Stimulated activated CD4-positive, alpha-beta T cell treated with anti-CD3 and anti-CD28 coated beads, Interleukin-2, amount 100 ng/mL, for 4 hours (primary cell): ENCODE results near the gene APOA1.
"Not testable (repeated sequence)": the region's sequence is repeated elsewhere in the genome, so short reads cannot be mapped to it uniquely, and the experiment has no call there.

Source experiments
- DNase-seq: peaks from one replicate; pipeline ENCODE4 v3.0.0-alpha.2; 2020; ENCODE audit warnings: low read depth

Gene APOA1

DNA sequence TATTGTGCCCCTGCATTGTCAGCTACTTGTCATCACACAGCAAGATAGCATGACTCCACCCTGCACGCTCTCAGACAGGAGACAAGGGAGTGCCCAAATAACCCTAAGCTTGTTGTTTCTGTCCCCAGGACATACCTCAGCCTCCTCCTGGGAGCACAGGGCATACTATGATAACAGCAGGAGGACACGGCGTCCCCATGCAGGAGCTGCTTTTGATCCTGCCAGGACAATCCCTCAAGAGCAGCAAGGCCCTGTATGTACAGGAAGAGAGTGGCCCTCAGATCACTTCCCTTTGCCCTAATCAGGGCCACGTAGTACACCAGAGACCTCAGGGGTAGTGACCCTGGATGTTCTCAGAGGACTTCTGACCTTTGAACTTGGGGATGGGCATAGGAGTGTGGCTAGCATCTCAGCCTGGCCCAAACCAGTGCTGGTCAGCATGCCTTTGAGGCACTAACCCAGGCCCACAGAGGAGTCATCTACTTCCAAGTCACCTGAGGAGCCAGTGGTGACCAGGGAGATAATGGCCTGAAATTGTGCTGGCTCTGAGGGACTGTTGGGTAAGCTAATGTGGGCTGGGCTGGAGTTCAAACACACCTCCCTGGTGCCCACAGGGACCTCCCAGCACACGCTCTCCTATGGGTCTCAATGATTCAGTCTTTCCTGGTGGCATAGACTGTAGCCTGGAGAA lies 23.5 kb downstream of the APOA1 start:
- no peak for DNase-seq

DNA sequence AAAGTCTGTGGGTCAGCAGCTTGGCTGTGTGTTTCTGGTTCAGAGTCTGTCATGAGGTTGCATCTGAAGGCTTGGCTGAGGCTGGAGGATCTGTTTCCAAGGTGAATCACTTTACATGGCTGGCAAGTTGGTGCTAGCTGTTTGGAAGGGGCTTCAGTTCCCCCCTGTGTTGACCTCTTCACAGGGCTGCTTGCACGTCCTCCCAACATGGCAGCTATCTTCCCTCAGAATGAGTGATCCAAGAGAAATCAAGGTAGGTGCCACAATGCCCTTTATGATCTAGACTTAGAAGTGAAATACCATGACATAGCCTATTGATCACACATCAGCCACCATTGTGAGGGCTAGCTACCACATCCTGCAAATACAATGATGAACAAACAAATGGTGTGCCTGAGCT lies 24.3 kb downstream of the APOA1 start:
- no peak for DNase-seq

DNA sequence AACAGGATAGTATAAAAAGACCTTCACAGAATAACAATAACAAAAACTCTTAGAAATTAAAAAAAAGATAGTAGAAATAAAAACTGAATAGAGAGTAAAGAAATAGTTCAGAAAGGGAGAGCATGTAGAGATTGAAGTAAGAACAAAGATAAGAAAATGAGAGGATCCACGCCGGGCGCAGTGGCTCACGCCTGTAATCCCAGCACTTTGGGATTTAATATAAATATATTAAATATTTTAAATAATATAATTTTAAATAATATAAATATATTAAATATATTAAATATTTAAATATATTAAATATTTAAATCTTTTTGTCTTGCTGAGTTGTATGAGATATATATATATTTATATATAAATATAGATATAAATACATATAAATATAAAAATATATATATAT lies 25.3 kb downstream of the APOA1 start:
- DNase-seq: no peak

DNA sequence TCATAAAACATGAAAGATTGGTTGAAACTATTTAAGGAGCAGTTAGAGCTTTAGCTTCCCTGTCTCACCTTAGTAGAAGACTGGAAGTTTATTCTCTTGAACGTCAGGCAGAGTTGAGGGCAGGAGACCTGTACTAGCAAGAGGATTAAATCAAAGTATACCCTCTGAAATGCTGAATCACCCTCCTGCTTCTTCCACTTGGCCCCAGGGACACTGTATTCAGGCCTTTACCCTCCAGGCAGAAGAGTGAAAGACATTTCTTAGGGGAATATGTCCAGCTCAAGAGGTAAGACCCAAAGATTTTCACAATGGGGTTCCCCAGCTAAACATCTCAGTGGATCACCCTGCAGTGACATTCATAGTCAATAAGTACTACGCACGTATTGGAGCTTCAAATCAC lies 26.2 kb downstream of the APOA1 start:
- no peak for DNase-seq

DNA sequence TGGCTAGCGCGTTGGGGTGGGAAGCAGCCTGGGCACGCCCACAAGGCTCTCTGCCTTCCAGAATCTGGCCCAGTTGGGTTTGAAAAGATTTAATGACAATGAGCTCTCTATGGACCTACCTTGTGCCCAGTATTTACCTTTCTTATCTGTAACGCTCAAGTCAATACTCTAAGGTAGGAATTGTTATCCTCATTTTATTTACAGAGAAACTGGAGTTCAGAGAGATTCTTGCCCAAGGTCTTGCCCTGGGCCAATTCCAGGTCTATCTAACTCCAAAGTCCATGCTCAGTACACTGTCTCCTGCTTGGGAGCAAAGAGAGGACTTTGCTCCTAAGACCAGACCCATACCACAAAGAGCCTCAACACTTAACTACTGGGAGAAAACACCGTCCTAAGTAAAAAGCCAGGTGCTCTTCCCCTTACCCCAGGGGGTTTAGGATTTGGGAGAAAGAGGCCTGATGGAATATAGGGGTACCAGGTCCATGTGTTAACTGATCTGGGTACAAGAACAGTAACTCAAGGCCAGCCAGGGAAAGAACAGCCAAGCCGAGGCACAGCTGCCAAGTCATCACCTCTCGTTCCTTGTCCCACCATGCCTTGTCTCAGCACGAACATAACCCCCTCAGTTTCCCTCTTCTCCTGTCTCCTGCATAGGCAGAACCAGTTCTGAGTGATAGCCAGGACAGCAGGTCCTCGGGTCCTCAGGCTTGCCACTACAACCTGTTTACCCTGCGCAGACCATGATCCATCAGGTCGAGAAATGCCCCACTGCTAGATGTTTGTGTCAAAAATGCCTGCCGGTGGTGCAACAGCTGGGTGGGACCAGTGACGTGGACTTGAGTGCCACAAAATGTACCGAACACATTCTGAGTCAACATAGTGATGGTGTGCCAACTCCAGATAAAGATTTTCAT lies 28.9 kb downstream of the APOA1 start:
- DNase-seq: no peak

DNA sequence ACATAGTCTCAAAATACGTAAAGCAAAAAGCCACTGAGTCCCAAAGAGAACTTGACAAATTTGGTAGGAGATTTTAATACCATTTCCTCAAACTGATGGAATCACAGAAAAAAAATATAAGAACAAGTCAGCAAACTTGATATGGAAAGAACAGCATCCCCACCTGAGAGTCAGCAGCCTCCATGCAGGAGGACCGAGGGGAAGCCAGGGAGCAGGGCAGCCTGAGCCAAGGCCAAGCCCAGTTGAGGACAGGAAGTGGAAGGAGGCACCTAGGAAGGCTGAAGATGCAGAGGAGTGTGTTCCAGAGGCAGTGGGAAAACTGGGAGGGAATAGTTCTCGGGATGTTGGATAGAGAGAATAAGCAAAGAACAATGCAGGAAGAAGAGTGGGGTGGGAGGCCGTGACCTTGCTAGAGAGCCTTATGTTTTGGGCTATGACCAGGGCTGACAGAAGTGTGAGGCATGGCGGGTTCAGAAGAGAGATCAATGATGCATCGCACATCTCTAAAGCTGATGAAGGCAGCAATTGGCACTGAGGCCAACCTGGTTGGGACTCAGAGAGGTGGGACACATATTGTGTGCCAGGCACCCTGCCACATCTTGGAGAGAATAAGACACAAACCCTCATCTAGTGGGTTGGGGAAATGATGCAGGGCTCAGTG lies 29.7 kb downstream of the APOA1 start:
- no peak for DNase-seq

DNA sequence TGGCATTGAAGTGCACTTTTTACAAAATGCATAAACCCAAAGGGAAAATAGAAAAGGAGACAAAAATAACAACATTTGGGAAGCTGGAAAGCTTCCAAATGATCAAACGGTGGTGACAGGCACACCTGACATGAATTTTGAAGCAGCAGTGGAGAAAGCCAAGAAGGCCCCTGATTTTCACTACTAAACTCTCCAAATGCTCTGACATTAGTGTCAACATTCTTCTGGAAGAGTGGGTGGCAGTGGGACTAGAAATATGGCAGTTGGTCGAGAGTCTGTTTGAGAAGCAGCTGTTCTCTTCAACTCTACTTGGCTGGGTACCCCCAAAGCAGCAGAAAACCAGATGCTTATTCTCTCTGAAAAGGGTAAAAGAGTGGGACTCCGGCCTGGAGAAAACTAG lies 33.4 kb downstream of the APOA1 start:
- DNase-seq: no peak

DNA sequence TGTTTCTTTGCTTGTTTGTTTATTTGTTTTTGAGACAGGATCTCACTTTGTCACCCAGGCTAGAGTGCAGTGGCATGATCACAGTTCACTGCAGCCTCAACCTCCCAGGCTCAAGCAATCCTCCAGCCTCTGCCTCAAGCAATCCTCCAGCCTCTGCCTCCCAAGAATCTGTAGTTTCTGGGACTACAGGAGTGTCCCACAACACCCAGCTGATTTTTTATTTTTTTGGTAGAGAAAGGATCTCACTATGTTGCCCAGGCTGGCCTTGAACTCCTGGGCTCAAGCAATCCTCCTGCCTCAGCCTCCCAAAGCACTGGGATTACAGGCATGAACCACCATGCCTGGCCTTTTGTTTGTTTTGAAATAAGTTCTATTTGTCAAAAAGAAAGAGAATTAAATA lies 35.8 kb downstream of the APOA1 start:
- not testable (repeated sequence) for DNase-seq

DNA sequence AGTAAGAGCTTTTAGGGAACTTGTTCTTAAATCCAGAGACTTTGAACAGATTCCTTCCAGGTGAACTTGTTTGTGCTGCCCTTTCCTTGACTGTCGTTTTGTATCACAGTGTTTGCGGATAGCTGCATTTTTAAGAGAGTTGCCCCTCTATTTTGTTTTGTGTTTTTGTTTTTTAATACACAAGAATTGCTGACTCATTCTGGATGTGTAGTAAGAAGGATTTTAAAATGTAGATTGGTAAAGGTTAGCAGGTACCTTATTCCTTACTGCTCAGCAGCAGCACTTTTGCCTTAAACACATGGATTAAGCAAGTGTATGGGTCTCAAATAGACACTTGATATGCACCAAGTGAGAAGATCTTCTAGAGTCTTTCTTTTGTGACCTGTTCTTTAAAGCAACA lies 36.8 kb downstream of the APOA1 start:
- no peak for DNase-seq

DNA sequence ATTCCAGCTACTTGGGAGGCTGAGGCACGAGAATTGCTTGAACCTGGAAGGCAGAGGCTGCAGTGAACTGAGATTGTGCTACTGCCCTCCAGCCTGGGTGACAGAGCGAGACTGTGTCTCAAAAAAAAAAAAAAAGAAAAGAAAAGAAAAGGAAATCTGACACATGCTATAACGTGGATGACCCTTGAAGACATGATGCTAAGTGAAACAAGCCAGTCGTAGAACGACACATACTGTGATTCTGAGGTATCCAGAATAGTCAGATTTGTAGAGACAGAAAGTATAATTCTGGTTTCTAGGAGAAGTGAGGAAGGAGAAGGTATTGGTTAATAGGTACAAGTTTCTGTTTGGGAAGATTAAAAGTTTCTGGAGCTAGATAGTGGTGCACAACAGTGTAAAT lies 39.1 kb downstream of the APOA1 start:
- no peak for DNase-seq

DNA sequence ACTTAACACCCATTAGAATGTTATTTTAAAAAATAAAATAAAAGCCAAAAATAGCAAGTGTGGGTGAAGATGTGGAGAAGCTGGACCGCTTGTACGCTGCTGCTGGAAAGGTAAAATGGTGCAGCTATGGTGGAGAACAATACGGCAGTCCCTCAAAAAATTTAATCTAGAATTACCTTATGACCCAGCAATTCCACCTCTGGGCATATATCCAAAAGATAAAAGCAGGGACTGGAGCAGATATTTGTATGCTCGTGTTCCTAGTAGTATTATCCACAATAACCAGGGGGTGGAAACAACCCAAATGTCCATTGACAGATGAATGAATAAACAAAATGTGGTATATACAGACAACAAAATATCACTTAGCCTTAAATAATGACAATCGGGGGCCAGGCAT lies 39.6 kb downstream of the APOA1 start:
- no peak for DNase-seq

DNA sequence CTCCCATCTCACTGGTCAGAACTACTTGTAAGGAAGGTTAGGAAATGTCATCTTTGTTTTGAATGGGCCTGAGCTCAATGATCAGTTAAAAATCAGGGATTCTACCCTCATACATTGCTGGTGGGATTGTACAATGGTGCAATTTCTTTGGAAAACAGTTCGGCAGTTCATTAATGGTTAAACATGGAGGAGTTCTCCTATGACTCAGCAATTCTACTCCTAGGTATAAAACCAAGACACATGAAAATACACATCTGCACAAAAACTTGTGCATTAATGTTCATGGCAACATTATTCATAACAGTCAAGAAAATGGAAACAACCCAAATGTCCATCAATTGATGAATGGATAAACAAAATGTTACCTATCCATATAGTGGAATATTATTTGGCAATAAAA lies 40.9 kb downstream of the APOA1 start:
- no peak for DNase-seq

DNA sequence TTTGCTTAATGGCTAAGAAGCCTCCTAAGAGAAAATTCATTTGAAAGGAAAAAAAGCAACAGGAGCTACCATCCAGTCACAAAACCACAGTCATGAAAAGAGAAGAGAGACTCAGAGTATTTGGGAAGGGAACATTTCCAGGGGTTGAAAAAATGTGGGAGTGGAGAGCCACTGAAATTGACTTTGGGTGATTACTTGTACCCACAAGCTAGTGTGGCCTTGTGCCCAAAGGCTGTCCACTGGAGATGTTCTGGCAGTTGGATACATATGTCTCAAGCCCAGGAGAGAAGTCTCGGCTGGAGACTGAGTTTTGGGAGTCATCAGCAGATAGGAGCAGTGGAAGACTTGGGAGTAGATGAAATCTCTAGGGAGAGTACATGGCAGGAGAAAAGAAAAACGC lies 42.6 kb downstream of the APOA1 start:
- DNase-seq: no peak

DNA sequence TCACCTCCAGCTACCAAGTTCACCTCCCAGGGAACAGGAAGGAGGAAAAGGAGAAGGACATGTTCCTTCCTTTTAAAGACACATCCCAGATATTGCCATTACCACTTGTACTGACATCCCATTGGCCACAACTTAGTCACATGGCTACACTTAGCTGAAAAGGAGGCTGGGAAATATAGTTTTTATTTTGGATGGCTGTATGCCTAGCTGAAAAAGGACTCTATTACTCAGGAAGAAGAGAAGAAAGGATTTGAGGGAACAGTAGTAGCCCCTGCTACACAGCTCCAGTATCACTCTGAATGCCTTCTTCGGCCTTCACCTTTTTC lies 43.7 kb downstream of the APOA1 start:
- no peak for DNase-seq

DNA sequence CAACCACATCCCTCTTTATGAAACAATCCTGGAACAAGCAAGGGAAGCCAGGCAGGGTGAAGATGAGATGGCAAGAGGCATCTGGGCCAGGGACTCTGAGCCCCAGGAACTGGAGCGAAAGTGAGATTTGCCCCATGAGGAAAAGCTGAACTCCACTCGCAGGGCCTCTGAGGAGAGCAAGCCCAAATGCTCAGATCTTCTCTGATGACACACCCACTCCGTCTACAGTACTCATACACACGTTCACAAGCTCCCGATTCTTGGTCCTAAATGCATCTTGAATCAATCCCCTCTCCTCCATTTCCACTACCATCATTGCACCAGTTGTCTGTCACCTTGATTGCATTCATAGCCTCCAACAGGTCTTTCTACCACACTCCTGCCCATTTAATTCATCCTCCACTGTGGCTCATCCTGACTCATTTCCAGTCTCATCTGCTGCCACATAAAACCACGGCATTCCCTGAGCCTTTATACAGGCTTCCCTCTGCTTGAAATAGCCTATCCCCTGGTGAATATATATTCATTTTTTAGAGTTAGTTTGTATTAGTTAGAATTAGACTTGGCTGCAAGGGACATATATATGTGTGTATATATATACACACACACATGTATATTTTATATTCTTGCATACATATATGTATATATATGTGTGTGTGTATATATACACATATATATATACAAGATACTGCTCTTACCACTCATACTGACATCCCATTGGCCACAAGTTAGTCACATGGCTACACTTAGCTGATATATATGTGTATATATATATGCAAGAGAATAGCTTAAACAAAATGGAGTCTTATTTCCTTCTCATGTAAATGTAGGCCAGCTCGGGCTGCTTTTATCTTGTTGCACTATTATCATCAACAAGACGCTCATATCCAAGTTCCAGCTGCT lies 44.3 kb downstream of the APOA1 start:
- DNase-seq: no peak

DNA sequence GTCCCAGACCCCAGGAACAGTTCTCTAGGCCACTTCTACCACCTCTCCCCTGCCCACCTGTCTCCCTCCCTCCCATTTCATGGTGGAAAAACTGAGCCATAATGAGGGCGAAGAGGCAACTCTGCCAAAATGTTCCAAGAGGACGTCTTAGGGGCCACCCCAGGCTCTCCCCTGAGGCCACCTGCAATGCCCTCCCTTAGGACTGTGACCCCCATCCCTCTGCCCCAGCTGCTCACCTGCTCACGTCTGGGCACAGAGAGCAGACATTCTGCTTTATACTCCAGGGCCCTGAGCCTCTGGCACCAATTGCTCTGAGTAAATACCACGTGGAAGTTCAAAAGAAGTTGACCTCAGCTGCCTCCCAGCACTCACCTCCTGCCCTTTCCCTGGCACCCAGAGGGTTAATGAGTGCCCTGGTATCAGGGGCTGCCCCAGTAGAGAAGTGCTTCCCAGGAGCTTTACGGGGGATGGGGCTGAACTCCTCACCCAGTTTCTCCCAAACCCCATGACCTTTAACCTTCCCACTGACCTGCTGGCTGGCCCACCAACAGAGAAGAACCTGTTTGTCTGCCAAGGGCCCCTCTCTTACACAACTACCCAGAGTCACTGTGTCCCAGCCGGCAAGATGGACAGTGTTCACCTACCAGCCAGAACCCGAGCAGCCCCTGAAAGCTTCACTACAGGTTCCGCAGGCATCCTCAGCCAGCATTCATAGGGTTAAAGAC lies 45.1 kb downstream of the APOA1 start:
- no peak for DNase-seq

DNA sequence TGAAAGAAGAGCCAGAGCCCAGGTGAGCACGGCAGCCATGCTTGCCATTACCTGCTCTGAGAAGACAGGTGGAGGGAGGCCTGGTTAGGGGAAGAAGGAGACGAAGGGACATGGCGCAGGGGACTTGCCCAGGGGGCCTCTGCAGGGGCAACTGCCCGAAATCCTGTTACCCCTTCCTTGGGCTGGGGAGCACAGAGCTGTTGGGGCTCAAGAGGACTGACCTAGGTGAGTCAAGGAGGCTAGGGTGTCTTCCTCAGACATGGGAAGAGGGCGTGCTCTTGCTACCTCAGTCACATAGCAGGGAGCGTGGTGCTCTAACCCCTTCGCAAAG lies 45.6 kb downstream of the APOA1 start, which contains the start of gene APOA5:
TSS of gene APOA5 (minus strand) at position 67 of the 331 bp plus-strand sequence. CDS start at position 48, 19 bp downstream.
- DNase-seq: no peak

DNA sequence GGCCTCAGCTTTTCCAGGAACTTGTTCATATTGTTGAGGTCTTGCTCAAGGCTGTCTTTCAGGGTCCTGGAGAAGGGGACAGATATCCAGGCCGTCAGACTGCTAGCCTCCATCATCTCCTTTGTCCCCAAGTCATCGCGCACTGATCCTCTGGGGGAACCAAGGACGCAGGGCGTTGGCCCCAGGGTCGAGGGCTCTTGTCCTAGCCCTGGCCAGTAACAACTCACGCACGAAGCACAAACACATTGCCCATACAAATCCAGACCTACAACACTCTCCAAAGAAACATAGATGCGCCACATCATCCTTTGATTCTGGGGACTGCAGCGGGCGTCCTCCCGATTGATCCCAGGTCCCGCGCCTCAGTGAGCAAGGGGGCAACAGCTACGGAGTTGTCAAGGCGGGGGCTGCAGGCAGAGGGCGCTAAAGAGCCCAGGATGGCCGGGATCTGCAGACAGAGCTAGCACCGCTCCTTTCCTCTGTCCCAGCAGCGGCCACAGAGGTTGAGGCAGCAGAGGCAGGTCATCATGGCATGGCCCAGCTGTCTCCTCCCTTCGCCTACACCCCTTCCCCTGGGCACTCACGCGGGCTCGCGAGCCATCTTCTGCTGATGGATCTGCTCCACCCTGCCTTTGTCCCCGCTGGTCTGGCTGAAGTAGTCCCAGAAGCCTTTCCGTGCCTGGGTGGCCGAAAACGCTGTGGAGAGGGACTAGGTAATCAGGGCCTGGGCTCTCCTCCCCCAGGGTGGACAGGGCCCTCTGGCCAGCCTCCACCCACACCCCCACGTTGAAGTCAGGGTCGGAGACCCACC lies 46.2 kb downstream of the APOA1 start:
- peak; percentile 61 for DNase-seq

DNA sequence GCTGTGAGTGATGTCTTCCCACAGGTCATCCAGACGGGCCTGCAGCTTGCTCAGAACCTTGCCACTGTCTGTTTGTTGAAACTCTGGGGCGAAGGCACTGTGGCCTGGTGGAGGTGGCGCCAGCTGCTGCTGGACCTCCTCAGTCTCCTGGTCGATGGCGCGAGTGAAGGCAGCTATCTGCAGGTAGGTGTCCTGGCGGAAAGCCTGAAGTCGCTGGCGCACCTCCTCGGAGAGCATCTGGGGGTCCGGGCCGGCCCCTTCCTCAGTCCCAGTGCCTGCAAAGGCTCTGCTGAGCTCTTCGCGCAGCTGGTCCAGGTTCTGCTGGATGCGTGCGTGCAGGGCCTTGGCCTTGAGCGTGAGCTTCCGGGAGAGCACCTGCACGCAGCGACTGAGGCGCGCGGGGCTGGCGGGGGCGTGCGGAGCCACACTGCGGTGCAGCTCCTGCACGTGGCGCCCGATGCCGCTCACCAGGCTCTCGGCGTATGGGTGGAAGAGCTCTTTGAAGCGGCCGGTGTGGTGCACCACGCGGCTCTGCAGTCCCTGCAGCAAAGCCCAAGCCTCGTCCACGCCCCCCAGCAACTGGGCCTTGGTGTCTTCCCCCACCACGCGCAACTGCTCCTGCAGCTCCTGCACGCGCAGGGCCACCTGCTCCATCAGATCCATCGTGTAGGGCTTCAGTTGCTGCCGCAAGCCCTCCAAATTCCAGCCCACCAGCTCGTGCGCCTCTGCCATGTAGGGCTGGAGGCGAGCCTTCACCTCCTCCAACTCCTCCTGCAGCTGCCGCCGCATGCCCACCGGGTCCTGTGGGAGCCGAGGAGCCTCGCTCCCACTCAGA lies 47.0 kb downstream of the APOA1 start:
- no peak for DNase-seq

DNA sequence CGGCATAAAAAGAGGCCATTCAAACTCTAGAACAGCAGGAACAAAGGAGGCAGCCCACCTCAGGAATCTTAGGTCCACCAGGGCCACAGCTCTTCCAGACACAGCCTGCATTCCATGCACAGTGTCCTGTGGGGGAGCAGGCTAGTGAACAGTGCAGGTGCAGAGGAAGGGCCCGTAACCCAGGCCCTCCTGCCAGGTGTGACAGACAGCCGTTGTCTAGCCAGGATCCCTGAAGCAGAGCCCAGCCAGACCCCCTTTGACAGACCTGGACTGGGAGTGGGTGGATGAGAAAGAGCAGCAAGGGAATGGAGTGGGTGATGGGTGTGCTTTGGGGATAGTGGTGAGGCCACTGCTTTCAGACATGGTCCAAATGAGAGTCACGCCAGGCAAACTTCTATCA lies 48.4 kb downstream of the APOA1 start:
- DNase-seq: no peak
